Transverse colon (tissue), 4 donors: ENCODE data around the gene CCNI.

ENCODE experiments used
- POLR2AphosphoS5 ChIP-seq, 3 donors: sonication (generic); formaldehyde crosslinking; IDR thresholded peaks; one replicate each; pipeline ENCODE4 v1.6.1; 2016; ENCODE audit warnings: antibody characterized with exemption in 3 of 3
- TF ChIP-seq, protein P1 (sequence below), 5 experiments: fragments of 200-600 bp in 3 of 5; fragments of 450-650 bp in 2 of 5; sonication (generic) in 3 of 5; IDR thresholded peaks; 1 replicate in 2 of 5; 2 replicates in 3 of 5; pipeline ENCODE4 v1.5.1; 2016 to 2017; ENCODE audit warnings: antibody characterized with exemption in 5 of 5, inconsistent platforms in 3 of 5, mild to moderate bottlenecking in 2 of 5, moderate library complexity in 1 of 5

DNA sequence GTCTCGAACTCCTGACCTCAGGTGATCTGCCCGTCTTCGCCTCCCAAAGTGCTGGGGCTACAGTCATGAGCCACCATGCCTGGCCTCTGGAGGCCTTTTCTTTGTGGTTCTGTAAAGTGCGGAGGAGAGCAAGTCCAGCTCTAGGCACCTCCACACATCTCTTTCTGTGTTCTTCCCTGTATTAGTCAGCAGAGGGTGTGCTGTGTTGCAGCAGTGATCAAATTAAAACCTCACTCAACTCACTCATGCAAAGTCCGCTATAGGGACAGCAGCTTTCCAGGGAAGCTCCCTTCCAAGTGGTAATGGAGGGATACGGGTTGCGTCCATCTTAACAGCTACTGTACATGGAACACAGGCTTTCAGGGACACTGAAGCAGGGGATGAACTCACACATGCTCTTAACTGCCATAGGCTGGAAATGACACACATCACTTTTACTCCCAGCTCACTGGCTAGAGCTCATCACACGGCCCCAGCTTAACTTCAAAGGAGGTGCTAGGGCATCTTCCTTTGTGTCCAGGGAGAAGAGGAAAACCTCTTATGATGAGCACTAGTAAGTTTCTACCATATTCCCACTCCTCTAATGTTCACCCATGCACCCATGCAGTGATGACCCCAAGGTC, 45.2 kb upstream of the CCNI start:
- TF ChIP-seq, protein P1, sequence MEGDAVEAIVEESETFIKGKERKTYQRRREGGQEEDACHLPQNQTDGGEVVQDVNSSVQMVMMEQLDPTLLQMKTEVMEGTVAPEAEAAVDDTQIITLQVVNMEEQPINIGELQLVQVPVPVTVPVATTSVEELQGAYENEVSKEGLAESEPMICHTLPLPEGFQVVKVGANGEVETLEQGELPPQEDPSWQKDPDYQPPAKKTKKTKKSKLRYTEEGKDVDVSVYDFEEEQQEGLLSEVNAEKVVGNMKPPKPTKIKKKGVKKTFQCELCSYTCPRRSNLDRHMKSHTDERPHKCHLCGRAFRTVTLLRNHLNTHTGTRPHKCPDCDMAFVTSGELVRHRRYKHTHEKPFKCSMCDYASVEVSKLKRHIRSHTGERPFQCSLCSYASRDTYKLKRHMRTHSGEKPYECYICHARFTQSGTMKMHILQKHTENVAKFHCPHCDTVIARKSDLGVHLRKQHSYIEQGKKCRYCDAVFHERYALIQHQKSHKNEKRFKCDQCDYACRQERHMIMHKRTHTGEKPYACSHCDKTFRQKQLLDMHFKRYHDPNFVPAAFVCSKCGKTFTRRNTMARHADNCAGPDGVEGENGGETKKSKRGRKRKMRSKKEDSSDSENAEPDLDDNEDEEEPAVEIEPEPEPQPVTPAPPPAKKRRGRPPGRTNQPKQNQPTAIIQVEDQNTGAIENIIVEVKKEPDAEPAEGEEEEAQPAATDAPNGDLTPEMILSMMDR (IDR thresholded peaks at IDR 0.05), result no peak
- TF ChIP-seq POLR2AphosphoS5 (IDR thresholded peaks at IDR 0.05), result no peak
